OCI-LY3 (cell line): ENCODE results near the gene KPNB1.

Experiments
- CTCF ChIP-seq: fragments of 200-600, 300-600 bp; sonication (generic); IDR thresholded peaks from 2 replicates; pipeline ENCODE4 v1.5.1; 2014; ENCODE audit warnings: antibody characterized with exemption, low read length, low read depth
- EZH2phosphoT487 ChIP-seq: fragments of 200-600 bp; shearing (Covaris generic); IDR thresholded peaks from 2 replicates; pipeline ENCODE4 v1.6.1; 2018; ENCODE audit warnings: antibody characterized with exemption, mixed run types, low read depth

DNA sequence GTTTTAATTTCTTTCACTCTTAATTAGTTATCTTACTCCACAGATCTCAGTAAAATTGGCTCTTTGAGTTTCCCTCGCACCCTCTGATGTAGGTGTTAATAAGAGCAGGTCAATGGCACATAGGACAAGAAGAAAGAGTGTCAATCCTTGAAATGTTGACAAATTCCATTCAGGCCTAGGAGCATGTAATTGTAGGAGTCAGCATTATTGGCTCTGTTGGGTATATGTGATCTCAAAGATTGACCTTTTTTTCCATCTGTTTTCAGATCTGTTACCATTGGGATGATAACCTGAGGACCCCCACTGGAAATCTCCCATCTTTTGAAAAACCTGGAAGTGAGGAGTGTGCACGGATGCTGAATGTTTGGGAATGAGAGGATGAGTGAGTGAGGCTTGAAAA lies 32.4 kb downstream of the KPNB1 start:
- TF ChIP-seq CTCF (no peak), EZH2phosphoT487 (no peak)
